DND-41 (cell line): ENCODE data around the gene PRKCA.

Source experiments
- CTCF ChIP-seq: IDR thresholded peaks from 2 replicates; pipeline ENCODE4 v1.5.1; 2012; ENCODE audit warnings: borderline replicate concordance, low read length, moderate library complexity, mild to moderate bottlenecking; ENCODE audit not compliant: poor library complexity, severe bottlenecking; ENCODE audit errors: extremely low read depth
- EZH2 ChIP-seq: IDR thresholded peaks from 3 replicates; pipeline ENCODE4 v1.6.1; 2012; ENCODE audit warnings: borderline replicate concordance, low read depth, mild to moderate bottlenecking, moderate library complexity, low read length, inconsistent platforms; ENCODE audit not compliant: severe bottlenecking

DNA sequence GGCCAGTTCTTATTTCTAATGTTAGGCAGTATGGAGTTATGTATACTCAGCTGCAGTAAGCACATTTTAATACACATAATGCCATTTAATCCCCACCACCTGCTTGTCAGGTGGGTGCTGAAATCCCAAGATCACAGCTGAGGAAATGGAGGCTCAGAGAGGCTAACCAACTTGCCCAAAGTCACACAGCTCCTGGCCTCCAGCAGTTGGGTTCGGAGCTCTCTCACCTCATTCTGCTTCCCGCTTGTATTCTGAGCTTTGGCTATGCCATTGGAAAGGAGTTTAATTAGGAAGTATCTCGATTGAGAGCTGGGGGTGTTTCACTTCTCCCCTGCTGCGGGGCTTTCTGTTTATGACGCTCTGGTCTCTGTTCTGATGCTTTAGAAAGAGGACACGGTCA, 459.9 kb downstream of the PRKCA start:
- TF ChIP-seq CTCF (no peak), EZH2 (no peak)
